NCI-H1417 treated with DMSO at 0.1 percent for 48 hours (cell line): Measurements from ENCODE around the gene ZFP37.
"Not testable (repeated sequence)": the region's sequence is repeated elsewhere in the genome, so short reads cannot be mapped to it uniquely, and the experiment has no call there.

ENCODE experiments used
- DNase-seq: peaks from one replicate; lab custom pipeline; 2025; lab: John Stamatoyannopoulos, UW

ZFP37 gene

GRCh38 chr9:113056191-113057106, at the start of gene ZFP37:
ZFP37 (minus strand) TSS chr9:113056724; CDS start chr9:113056688, 36 bp downstream.
- peak; percentile 90 for DNase-seq

- not testable (repeated sequence) for DNase-seq
Measured at GRCh38 chr9:113105345-113105744, 48.8 kb upstream of the ZFP37 start.

GRCh38 chr9:113095561-113095960, 39.0 kb upstream of the ZFP37 start:
- DNase-seq = no peak

- DNase-seq = not testable (repeated sequence)
Measured at GRCh38 chr9:113089924-113090323, 33.4 kb upstream of the ZFP37 start.

GRCh38 chr9:113089143-113089505, 32.6 kb upstream of the ZFP37 start:
- DNase-seq = not testable (repeated sequence)

GRCh38 chr9:113088456-113089142, 32.1 kb upstream of the ZFP37 start:
- DNase-seq = not testable (repeated sequence)

- not testable (repeated sequence) for DNase-seq
Measured at GRCh38 chr9:113062932-113063310, 6.4 kb upstream of the ZFP37 start.

- DNase-seq = not testable (repeated sequence)
Measured at GRCh38 chr9:113062256-113062931, 5.9 kb upstream of the ZFP37 start.

GRCh38 chr9:113061072-113061850, 4.7 kb upstream of the ZFP37 start:
- DNase-seq = not testable (repeated sequence)

GRCh38 chr9:113059581-113060284, 3.2 kb upstream of the ZFP37 start:
- not testable (repeated sequence) for DNase-seq

GRCh38 chr9:113057193-113057592, 669 bp upstream of the ZFP37 start:
- DNase-seq = no peak

- no peak for DNase-seq
Measured at GRCh38 chr9:113042884-113043657, 13.5 kb downstream of the ZFP37 start.

- DNase-seq = no peak
Measured at GRCh38 chr9:113026200-113026599, 30.3 kb downstream of the ZFP37 start.

GRCh38 chr9:113018247-113018646, 38.3 kb downstream of the ZFP37 start:
- no peak for DNase-seq

GRCh38 chr9:113012492-113012891, 44.0 kb downstream of the ZFP37 start:
- no peak for DNase-seq

GRCh38 chr9:113011911-113012381, 44.6 kb downstream of the ZFP37 start, which contains the start of gene ZNF883:
ZNF883 (minus strand) TSS chr9:113012192.
- DNase-seq = peak; percentile 58

GRCh38 chr9:113005777-113006176, 50.7 kb downstream of the ZFP37 start:
- DNase-seq = no peak

- DNase-seq = no peak
Measured at GRCh38 chr9:112997236-112997941, 59.1 kb downstream of the ZFP37 start.
